Cardiac muscle cell (in vitro differentiated cells and primary cell): Measurements from ENCODE around the gene CHST11. TPM values are rescaled to one million over a fixed set of nuclear protein-coding genes. Genes with fewer than 3 reads are reported as not detected.

ENCODE experiments used
- DNase-seq, 2 donors: peaks; one replicate each; pipeline versions ENCODE4 v3.0.0 to v3.0.0-alpha.2; 2010 to 2017; ENCODE audit warnings: low read depth in 1 of 2, low spot score in 1 of 2
- H3K27ac ChIP-seq: fragments of 200-600 bp; sonication (generic); 2 replicates; pipeline ENCODE4 v1.5.1; 2016
- H3K27me3 ChIP-seq: fragments of 200-600 bp; sonication (generic); 2 replicates; pipeline ENCODE4 v1.6.0; 2016; ENCODE audit warnings: control low read depth
- H3K36me3 ChIP-seq: fragments of 200-600 bp; sonication (generic); 2 replicates; pipeline ENCODE4 v1.5.1; 2016; ENCODE audit warnings: control low read depth
- H3K4me1 ChIP-seq: fragments of 200-600 bp; sonication (generic); 2 replicates; pipeline ENCODE4 v1.8.1; 2017; ENCODE audit warnings: low read depth, mild to moderate bottlenecking, mixed run types
- H3K4me3 ChIP-seq: fragments of 200-600 bp; sonication (generic); 2 replicates; pipeline ENCODE4 v1.5.1; 2016; ENCODE audit warnings: mild to moderate bottlenecking
- H3K9me3 ChIP-seq: fragments of 200-600 bp; sonication (generic); 2 replicates; pipeline ENCODE4 v1.5.1; 2017; ENCODE audit warnings: low read depth, mild to moderate bottlenecking, control low read depth
- CTCF ChIP-seq: IDR thresholded peaks from 2 replicates; pipeline ENCODE4 v1.5.1; 2012; ENCODE audit warnings: low read depth, mild to moderate bottlenecking, low read length
- polyA plus RNA-seq: library from polyadenylated mRNA; unstranded; fragments of >200 nt; fragmentation: Nextera tagmentation; extraction: Ambion mirVana; gene quantifications from 2 replicates; pipeline ENCODE4 v1.2.1, GENCODE V29; 2016
- total RNA-seq: library from RNA; depleted of rRNA; stranded (reverse); fragments of >200 nt; gene quantifications from 2 replicates; pipeline ENCODE4 v1.2.3, GENCODE V29; 2016

Gene CHST11
- total and polyA plus RNA-seq, 2 experiments from 2014 or later: 24.2 to 39.8 TPM

DNA sequence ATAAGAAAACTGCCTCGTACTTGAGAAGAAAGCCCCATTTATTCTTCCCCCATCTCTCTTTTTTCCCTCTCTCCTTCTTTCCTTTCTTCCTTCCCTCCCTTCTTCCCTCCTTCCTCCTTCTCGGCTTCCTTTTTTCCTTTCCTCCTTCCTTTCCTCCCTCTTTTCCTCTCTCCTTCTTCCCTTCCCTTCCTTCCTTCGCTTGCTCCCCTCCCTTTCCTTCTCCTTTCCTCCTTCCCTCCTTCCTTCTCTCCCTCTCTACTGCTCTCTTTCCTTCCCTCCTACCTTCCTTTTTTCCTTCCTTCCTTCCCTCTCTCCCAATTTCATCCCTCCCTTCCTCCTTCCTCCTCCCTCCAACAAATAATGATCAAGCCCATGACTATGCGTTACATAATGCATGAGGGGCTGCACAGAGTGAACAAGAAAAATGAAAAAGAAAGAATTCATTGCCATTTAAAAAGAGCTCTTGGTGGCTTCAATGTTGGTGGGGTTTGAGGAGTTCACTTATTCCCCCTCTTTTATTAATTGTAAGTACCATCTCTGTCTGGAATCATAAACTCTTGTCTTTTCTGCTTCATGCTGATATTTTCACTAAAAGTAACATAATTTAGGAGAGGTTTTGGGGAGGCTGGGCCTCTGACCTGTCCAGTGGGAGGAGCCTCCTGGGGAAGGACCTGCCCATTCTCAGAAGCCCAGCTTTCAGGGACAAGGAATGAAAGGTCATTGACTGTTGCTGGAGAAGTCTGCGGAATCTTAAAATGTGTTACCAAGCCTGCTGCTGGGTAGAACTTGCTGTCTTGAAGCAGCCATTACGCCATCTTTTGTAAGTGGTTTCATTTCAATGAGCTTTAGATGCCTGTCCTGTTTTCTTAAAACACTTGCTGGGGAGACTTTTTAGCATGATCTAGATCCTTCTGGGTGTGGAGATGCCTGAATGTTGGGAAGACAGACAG is 144.3 kb downstream of the CHST11 start:
- no peak for TF ChIP-seq CTCF
- H3K27me3 ChIP-seq: no peaks in the 10 kb centered on the region
- H3K27ac ChIP-seq: no peak overlapping the region

DNA sequence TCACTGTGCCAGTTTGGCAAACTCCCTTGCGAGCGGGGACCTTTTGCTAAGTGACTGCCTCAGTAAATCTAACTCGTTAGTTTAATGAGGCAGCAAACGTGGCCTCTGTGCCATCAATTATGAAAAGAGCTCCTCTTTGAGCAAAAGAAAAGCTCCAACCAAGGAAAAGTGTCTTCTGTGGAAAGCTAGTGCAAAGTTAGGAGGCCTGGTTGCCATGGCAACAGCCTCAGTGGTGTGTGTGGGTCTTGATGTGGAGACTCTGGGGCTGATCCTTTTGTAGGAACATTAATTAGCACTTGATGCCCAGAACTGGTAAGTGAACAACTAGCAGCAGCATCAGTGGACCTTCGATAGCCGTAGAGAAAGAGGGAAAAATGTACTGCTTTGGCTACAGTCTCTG is 145.7 kb downstream of the CHST11 start:
- no peaks in the 10 kb centered on the region for H3K27me3 ChIP-seq
- no peak for DNase-seq
- no peak overlapping the region for H3K27ac ChIP-seq
- H3K9me3 ChIP-seq: no peaks in the 10 kb centered on the region
- peaks cover 29% of the 10 kb centered on the region for H3K4me1 ChIP-seq
- TF ChIP-seq CTCF: no peak
- no peaks in the 10 kb centered on the region for H3K36me3 ChIP-seq
- H3K4me3 ChIP-seq: no peak overlapping the region

More for the DNA sequence above, 144.3 kb downstream of the CHST11 start:
- H3K4me1 ChIP-seq: peaks cover 35% of the 10 kb centered on the region
- no peak overlapping the region for H3K4me3 ChIP-seq
- peak in 1 of 2 donors; percentile 28 for DNase-seq
- no peaks in the 10 kb centered on the region for H3K9me3 ChIP-seq
- H3K36me3 ChIP-seq: no peaks in the 10 kb centered on the region

GRCh38 chr12:104602896-104603295 is 146.1 kb downstream of the CHST11 start:
- Histone ChIP-seq H3K36me3 (no peaks in the 10 kb centered on the region), H3K9me3 (no peaks in the 10 kb centered on the region), H3K27me3 (no peaks in the 10 kb centered on the region), H3K4me3 (no peak overlapping the region), H3K4me1 (peaks cover 24% of the 10 kb centered on the region), H3K27ac (no peak overlapping the region)
- TF ChIP-seq CTCF: no peak
- DNase-seq: no peak

DNA sequence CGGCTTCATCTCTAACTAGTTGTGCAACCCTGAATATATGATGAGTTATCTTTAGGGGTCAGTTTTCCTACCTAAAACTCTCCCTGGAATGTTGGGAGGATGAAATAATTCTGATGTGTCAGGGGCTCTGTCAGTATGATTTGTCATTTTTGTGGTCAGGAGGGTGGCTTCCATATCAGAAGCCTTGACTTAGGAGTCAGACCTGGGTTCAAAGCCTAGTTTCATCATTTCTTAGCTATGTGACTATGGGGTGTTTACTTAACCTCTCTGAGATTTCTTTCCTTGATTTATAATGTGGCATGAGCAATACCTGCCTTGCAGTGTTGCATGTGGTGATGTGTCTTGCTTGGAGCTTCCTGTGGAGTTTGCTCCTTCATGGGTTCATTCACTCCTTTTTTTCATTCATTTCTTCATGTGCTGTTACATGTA is 146.8 kb downstream of the CHST11 start:
- Histone ChIP-seq H3K4me1 (peaks cover 23% of the 10 kb centered on the region), H3K36me3 (no peaks in the 10 kb centered on the region), H3K27ac (peak overlapping the region; percentile 31), H3K27me3 (no peaks in the 10 kb centered on the region), H3K4me3 (no peak overlapping the region), H3K9me3 (no peaks in the 10 kb centered on the region)
- TF ChIP-seq CTCF: no peak
- DNase-seq: no peak

DNA sequence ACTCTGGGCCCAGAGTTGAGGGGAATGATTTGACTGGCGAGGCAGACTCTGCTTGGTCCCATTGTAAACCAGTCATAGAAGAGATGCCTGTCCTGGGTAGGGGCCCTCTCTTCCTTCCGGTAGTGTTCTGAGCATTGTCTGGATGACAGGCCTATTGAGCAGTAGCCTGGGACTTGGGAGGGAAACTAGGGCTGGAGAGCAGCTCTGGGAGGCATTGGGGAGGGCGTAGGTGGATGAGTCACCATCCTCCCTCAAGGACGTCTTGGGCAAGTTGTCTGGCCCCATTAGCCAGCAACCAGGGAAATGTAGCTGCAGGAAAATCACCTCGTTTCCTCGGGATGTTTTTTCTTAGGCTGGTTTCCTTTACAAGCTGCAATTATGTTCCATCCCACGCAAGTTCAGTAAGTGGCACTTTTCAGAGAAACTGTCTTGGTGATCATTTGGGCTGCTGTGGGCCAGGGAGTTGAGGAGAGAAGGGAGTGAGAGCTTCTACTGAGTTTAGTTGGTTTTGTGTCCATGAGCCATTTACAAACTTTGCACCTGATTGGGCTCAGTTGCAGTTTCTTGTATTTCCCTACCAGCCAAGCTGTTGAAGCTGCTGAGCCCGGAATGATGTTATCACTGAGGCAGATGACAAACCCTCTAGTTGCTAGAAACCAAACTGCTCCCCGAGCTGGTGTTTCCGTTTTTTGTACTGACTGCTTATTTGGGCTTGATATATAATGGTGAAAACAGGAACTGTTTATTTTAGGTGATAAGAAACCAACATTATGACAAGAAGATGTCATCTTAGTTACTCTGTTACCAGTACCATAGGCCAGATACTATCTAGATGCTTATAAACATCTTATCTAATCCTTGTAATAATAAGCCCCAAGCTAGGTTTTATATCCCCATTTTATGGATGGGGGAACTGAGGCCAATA is 147.6 kb downstream of the CHST11 start:
- H3K4me3 ChIP-seq: no peak overlapping the region
- peaks cover 16% of the 10 kb centered on the region for H3K4me1 ChIP-seq
- TF ChIP-seq CTCF: no peak
- H3K27ac ChIP-seq: peak overlapping the region; percentile 31
- H3K36me3 ChIP-seq: no peaks in the 10 kb centered on the region
- no peaks in the 10 kb centered on the region for H3K27me3 ChIP-seq
- peak; percentile 32 to 97 for DNase-seq
- H3K9me3 ChIP-seq: no peaks in the 10 kb centered on the region
